GM12801 (cell line): Measurements from ENCODE around the gene MED27.

Experiments used
- TF ChIP-seq, protein P1 (sequence below): IDR thresholded peaks from one replicate; pipeline ENCODE4 v1.5.1; 2011; ENCODE audit warnings: control low read depth; ENCODE audit not compliant: insufficient read length; ENCODE audit errors: extremely low read depth

The MED27 gene

DNA sequence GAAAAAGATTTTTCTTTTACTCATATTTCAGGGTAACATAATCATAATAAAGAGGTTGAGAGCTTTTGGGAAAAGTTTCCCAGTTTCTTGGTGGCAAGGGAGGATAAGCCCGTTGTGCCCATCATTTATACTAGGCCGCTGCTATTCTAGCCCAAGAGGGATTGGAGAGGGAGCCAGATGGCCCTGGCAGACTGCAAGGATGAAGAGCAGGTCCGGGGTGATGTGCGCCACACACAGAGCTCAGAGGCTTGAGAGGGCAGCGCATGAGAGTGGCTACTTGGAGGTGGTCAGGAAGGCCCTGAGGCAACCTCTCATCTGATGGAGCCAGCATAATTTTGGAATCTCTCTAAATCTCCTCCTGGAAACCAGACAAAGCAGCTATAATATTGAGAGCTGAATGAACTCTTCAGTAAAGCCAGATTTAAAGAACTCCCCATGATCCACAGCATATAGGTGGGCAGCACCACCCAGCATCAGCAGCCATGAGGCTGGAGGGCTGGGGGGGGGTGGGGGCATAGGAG is 110.1 kb downstream of the MED27 start:
- TF ChIP-seq, protein P1, sequence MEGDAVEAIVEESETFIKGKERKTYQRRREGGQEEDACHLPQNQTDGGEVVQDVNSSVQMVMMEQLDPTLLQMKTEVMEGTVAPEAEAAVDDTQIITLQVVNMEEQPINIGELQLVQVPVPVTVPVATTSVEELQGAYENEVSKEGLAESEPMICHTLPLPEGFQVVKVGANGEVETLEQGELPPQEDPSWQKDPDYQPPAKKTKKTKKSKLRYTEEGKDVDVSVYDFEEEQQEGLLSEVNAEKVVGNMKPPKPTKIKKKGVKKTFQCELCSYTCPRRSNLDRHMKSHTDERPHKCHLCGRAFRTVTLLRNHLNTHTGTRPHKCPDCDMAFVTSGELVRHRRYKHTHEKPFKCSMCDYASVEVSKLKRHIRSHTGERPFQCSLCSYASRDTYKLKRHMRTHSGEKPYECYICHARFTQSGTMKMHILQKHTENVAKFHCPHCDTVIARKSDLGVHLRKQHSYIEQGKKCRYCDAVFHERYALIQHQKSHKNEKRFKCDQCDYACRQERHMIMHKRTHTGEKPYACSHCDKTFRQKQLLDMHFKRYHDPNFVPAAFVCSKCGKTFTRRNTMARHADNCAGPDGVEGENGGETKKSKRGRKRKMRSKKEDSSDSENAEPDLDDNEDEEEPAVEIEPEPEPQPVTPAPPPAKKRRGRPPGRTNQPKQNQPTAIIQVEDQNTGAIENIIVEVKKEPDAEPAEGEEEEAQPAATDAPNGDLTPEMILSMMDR: no peak

- TF ChIP-seq, protein P1: no peak
These were observed 111.0 kb downstream of the MED27 start for GRCh38 chr9:131968632-131969031.

DNA sequence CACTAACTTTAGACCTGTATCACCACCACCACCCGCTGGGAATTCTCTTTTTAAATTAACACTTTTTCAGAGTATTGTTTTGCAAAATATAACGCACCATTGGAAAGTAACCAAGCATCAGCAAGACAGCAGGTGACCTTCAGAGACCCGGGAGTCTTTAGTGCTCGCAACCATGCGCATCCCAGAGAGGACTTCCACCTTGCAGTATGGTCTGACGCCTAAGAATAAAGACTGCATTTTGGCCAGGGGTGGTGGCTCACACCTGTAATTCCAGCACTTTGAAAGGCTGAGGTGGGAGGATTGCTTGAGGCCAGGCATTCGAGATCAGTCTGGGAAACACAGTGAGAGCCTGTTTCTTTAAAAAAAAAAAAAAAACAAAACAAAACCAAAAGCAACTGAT is 113.8 kb downstream of the MED27 start:
- TF ChIP-seq, protein P1: no peak

DNA sequence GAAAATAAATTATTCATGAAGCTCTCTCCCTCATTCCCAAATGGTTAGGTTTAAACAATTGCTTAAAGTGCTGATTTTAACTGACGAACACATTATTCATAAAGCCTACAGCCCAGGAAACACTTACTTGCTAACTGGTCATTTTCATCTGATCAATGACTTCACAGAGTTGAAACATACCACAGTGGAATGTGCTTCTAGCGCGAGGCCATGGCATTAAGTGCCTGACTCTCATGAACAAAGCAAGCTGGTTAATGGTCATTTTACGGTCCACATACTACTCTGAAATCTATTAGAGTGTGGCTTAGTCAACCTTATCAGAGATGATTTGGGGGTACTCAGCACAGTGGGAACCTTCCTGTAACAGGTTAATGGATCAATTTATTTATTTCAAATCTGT is 114.6 kb downstream of the MED27 start:
- TF ChIP-seq, protein P1: no peak

GRCh38 chr9:131963072-131964030 is 116.3 kb downstream of the MED27 start:
- TF ChIP-seq, protein P1: no peak

DNA sequence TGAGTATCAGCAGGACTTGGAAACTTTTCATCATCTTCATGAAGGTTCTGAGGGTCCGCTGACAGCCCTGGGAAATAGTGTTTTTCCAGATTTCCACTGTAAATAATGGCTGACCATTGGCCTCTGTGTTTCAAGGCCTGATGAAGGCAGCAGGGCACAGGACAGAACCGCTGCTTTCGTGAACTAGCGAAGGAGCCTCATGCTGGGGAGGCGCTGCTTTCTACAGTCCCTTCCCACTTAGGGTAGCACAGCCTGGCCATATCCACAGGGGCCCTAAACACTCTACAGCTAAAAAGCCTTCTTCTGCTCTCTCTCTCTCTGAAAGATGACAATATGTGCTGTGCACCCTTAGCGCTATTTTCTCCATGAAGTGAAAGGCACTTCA is 118.2 kb downstream of the MED27 start:
- TF ChIP-seq, protein P1: no peak

- TF ChIP-seq, protein P1: no peak
These were observed 118.7 kb downstream of the MED27 start for GRCh38 chr9:131960851-131961495.
